Sciatic nerve (tissue), 2 donors: ENCODE measurements around the gene SH3BGRL. TPM values are rescaled to one million over a fixed set of nuclear protein-coding genes. Genes with fewer than 3 reads are reported as not detected.
"Not testable (repeated sequence)": the region's sequence is repeated elsewhere in the genome, so short reads cannot be mapped to it uniquely, and the experiment has no call there.

ENCODE experiments used
- ATAC-seq: fragments of 200-7000 bp; cut with Tn5 transposase; one replicate; pipeline ENCODE4 v1.9.1; 2020; ENCODE audit warnings: mild to moderate bottlenecking, moderate library complexity
- DNase-seq: peaks from one replicate; pipeline ENCODE4 v3.0.0-alpha.2; 2020; ENCODE audit warnings: low spot score
- intact Hi-C: fragments of 100-400 bp; cut with DNase I; formaldehyde crosslinking; loops from one replicate; pipeline ENCODE4 v1.14.2; 2022
- total RNA-seq: library from RNA; stranded (reverse); fragmentation: NEBNext Ultra II Directional; extraction: Animal tissue kit (Norgen Biotek cat#: 25700); gene quantifications from one replicate; pipeline ENCODE4 v1.2.1, GENCODE V29; 2021
- donor health status: DM: no; HTN: no; CAD: no.
- donor health status: DM: no; HTN: no; CAD: no.

The SH3BGRL gene
- total RNA-seq, 1 donor from 2014 or later: 124 TPM

- intact Hi-C loops, DNase-seq, ATAC-seq: not testable (repeated sequence)
Measured at GRCh38 chrX:81345296-81345695, 143.4 kb downstream of the SH3BGRL start.

Other genes with a start within 250 kb of the SH3BGRL start
- gene HMGN5, start 189 bp upstream of the SH3BGRL start, total RNA-seq: 9.5 TPM